MCF 10A (cell line): ENCODE results near the gene IMPG2. TPM values are rescaled to one million over a fixed set of nuclear protein-coding genes. Genes with fewer than 3 reads are reported as not detected.

ENCODE experiments used
- BruUV-seq: library from RNA; stranded (reverse); fragments of 400-500 nt; replicated peaks from 2 replicates; lab custom pipeline; 2021; lab: Mats Ljungman, UMichigan
- CTCF ChIA-PET: fragments of 300-600 bp; sonication (Branson Sonifier 250); formaldehyde crosslinking; extraction: SDS; loops from one replicate; lab custom pipeline; 2021; ENCODE audit warnings: antibody characterized with exemption, inconsistent platforms; lab: Yijun Ruan, JAX
- POLR2A ChIA-PET: fragments of 300-600, 350-650 bp; sonication (Branson Sonifier 250); formaldehyde crosslinking; extraction: SDS; loops from one replicate; lab custom pipeline; 2020; ENCODE audit warnings: antibody characterized with exemption, inconsistent platforms; lab: Yijun Ruan, JAX
- DNase-seq: peaks from one replicate; pipeline ENCODE4 v3.0.0-alpha.2; 2018; ENCODE audit not compliant: unreplicated experiment
- H3K27ac Mint-ChIP-seq: one replicate; pipeline ENCODE4 v1.8.0; 2022; ENCODE audit warnings: mild to moderate bottlenecking, low read depth, mixed read lengths; ENCODE audit not compliant: unreplicated experiment
- H3K27me3 Mint-ChIP-seq: one replicate; pipeline ENCODE4 v1.8.0; 2022; ENCODE audit warnings: mixed read lengths; ENCODE audit not compliant: insufficient read depth, unreplicated experiment
- H3K36me3 Mint-ChIP-seq: one replicate; pipeline ENCODE4 v1.8.0; 2022; ENCODE audit warnings: mild to moderate bottlenecking, moderate library complexity, mixed read lengths; ENCODE audit not compliant: insufficient read depth, unreplicated experiment
- H3K4me1 Mint-ChIP-seq: one replicate; pipeline ENCODE4 v1.8.0; 2022; ENCODE audit warnings: mixed read lengths; ENCODE audit not compliant: insufficient read depth, unreplicated experiment
- H3K4me3 Mint-ChIP-seq: one replicate; pipeline ENCODE4 v1.8.0; 2022; ENCODE audit warnings: mild to moderate bottlenecking, moderate library complexity, mixed read lengths; ENCODE audit not compliant: unreplicated experiment
- H3K9me3 Mint-ChIP-seq: one replicate; pipeline ENCODE4 v1.8.0; 2022; ENCODE audit warnings: mixed read lengths; ENCODE audit not compliant: unreplicated experiment
- intact Hi-C: fragments of 100-400 bp; cut with micrococcal nuclease; formaldehyde crosslinking; loops from 2 replicates; pipeline ENCODE4 v1.14.1; 2022
- total RNA-seq: library from RNA; stranded (reverse); gene quantifications from 2 replicates; pipeline ENCODE4 v1.2.3, GENCODE V29; 2022
- TF ChIP-seq, protein P1 (sequence below): fragments of 200-600 bp; IDR thresholded peaks from one replicate; pipeline ENCODE4 v1.8.0; 2022; ENCODE audit warnings: antibody characterized with exemption, mild to moderate bottlenecking; ENCODE audit not compliant: unreplicated experiment

IMPG2 gene
- total RNA-seq, 1 experiment from 2014 or later: 0.26 TPM

DNA sequence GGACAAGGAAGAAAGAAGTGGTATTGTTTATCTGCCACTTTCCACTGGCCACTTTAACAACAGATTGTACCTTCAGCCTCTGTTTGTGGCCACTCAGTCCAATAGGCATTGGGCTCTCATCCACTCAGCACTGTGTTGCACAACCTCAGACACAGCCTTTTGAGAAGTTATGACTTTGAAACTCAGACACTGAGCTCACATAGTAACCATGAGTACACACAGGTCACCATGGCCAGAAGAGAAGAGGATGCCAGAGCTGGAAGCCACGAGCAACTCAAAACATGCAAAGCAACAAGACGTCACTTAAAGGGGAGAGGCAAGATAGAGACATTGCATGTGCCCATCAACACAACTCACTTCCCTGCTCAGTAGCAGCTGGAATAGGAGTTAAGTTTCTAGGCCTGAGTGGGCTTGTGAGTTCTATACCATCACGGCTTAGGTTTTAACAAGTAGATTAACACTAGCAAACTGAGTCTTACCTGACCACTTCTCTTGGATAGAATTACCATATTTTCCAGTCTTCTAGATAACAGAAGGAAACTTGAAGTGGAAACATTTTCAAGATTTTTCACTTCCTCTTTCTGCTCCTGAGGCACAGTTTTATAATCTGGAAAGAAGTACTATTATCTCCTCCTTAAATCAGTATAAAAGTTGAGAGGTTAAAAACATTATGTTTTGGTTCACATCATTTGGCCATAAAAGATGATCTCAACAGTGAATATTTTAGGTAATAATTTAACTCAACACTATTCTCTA is 103.5 kb downstream of the IMPG2 start:
- TF ChIP-seq, protein P1, sequence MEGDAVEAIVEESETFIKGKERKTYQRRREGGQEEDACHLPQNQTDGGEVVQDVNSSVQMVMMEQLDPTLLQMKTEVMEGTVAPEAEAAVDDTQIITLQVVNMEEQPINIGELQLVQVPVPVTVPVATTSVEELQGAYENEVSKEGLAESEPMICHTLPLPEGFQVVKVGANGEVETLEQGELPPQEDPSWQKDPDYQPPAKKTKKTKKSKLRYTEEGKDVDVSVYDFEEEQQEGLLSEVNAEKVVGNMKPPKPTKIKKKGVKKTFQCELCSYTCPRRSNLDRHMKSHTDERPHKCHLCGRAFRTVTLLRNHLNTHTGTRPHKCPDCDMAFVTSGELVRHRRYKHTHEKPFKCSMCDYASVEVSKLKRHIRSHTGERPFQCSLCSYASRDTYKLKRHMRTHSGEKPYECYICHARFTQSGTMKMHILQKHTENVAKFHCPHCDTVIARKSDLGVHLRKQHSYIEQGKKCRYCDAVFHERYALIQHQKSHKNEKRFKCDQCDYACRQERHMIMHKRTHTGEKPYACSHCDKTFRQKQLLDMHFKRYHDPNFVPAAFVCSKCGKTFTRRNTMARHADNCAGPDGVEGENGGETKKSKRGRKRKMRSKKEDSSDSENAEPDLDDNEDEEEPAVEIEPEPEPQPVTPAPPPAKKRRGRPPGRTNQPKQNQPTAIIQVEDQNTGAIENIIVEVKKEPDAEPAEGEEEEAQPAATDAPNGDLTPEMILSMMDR: no peak
- no peaks in the 10 kb centered on the region for H3K36me3 Mint-ChIP-seq
- intact Hi-C loops: no loop called here
- no peak overlapping the region for H3K27ac Mint-ChIP-seq
- no peaks in the 10 kb centered on the region for H3K27me3 Mint-ChIP-seq
- CTCF ChIA-PET: no interaction called here
- no TSS peak for BruUV-seq
- H3K4me3 Mint-ChIP-seq: no peak overlapping the region
- POLR2A ChIA-PET: no interaction called here
- no peaks in the 10 kb centered on the region for H3K4me1 Mint-ChIP-seq
- peaks cover 22% of the 10 kb centered on the region for H3K9me3 Mint-ChIP-seq
- no peak for DNase-seq

DNA sequence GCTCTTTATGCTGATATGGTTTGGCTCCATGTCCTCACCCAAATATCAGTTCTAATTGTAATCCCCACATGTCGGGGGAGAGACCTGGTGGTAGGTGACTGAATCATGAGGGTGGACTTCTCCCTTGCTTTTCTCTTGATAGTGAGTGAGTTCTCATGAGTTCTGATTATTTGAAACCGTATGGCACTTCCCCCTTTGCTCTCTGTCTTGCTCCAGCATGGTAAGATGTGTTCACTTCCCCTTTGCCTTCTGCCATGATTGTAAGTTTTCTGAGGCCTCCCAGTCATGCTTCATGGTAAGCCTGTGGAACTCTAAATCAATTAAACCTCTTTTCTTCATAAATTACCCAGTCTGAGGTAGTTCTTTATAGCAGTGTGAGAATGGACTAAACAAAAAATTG is 107.6 kb downstream of the IMPG2 start:
- intact Hi-C loops: no loop called here
- Mint-ChIP-seq H3K9me3 (peaks cover 14% of the 10 kb centered on the region), H3K36me3 (no peaks in the 10 kb centered on the region), H3K27me3 (no peaks in the 10 kb centered on the region), H3K27ac (no peak overlapping the region), H3K4me1 (peaks cover 4% of the 10 kb centered on the region), H3K4me3 (no peak overlapping the region)
- POLR2A ChIA-PET: no interaction called here
- no TSS peak for BruUV-seq
- TF ChIP-seq, protein P1: no peak
- no peak for DNase-seq
- CTCF ChIA-PET: interaction anchor here (1.4 kb wide), 1 partner anchor 12 kb away, joined by 3 read pairs; no protein-coding TSS in a partner anchor

DNA sequence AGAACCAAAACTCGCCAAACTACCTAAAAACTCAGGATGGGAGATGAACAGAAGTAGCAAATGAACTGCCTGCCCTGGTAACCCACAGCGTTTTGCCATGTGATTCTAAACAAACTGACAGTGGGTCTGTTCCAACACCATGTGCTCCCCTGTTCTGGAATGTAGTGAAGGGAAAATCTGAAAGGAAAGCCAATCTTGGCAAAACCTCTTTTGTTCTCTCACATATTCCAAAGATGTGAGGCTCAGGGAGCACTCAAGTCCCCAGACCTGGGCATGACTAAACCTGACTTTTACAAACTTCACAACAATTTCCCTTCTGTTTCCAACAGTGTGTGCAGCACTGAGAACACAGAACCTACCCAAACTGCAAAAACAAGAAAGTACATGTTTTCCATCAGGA is 116.1 kb downstream of the IMPG2 start:
- TF ChIP-seq, protein P1: no peak
- ChIA-PET CTCF (no interaction called here), POLR2A (no interaction called here)
- intact Hi-C loops: loop anchor here (10.0 kb wide), 1 partner anchor 181 kb away; no protein-coding TSS in a partner anchor
- no peaks in the 10 kb centered on the region for H3K9me3 Mint-ChIP-seq
- no peak for DNase-seq
- no peaks in the 10 kb centered on the region for H3K36me3 Mint-ChIP-seq
- H3K27ac Mint-ChIP-seq: no peak overlapping the region
- no TSS peak for BruUV-seq
- peaks cover 4% of the 10 kb centered on the region for H3K4me1 Mint-ChIP-seq
- H3K4me3 Mint-ChIP-seq: no peak overlapping the region
- no peaks in the 10 kb centered on the region for H3K27me3 Mint-ChIP-seq

DNA sequence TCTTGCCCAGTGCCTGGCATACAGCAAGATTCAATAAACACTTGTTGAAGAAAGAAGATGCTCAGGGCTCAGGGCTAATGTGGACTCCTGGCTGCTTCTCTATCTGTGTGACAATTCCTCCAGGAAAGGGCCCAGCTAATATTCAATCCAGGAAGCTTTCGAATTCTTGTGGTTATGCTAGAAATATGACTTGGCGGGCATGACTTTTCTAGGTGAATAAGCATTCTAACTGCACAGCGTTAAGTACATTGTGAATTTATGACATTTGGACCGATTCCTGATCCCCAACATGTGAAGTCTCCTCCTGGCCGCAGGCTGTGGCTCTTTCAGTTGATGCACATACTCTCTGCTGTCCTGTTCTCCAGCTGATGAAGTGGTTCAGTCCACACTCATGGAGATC is 117.0 kb downstream of the IMPG2 start:
- Mint-ChIP-seq H3K4me1 (no peaks in the 10 kb centered on the region), H3K36me3 (no peaks in the 10 kb centered on the region), H3K27ac (no peak overlapping the region), H3K27me3 (no peaks in the 10 kb centered on the region), H3K4me3 (no peak overlapping the region), H3K9me3 (no peaks in the 10 kb centered on the region)
- intact Hi-C loops: loop anchor here (10.0 kb wide), 1 partner anchor 181 kb away; no protein-coding TSS in a partner anchor
- DNase-seq: no peak
- ChIA-PET POLR2A (no interaction called here), CTCF (interaction anchor here (0.6 kb wide), 1 partner anchor 132 kb away, joined by 4 read pairs; no protein-coding TSS in a partner anchor)
- no TSS peak for BruUV-seq
- TF ChIP-seq, protein P1: no peak
